Limb (tissue), 2 donors: Measurements from ENCODE around the gene MOB1B.
A peak's percentile ranks its signal among the peaks of the same experiment; 100 is the strongest.
"Not testable (repeated sequence)": the region's sequence is repeated elsewhere in the genome, so short reads cannot be mapped to it uniquely, and the experiment has no call there.

Experiments used
- DNase-seq, 2 donors: peaks; one replicate each; pipeline ENCODE4 v3.0.0-alpha.2; 2016; ENCODE audit errors: extremely low spot score in 2 of 2

Gene MOB1B

GRCh38 chr4:71006203-71006907, 104.2 kb downstream of the MOB1B start:
- DNase-seq: no peak

GRCh38 chr4:71008196-71008595, 106.0 kb downstream of the MOB1B start:
- no peak for DNase-seq

GRCh38 chr4:71009086-71009485, 106.9 kb downstream of the MOB1B start:
- DNase-seq: no peak

- DNase-seq: peak in 1 of 2 donors; percentile 19
Observed at GRCh38 chr4:71009890-71010588, 107.9 kb downstream of the MOB1B start.

GRCh38 chr4:71011451-71011850, 109.3 kb downstream of the MOB1B start:
- no peak for DNase-seq

- not testable (repeated sequence) for DNase-seq
Observed at GRCh38 chr4:71017391-71017790, 115.2 kb downstream of the MOB1B start.

- DNase-seq: no peak
Observed at GRCh38 chr4:71020611-71021010, 118.4 kb downstream of the MOB1B start.

- DNase-seq: no peak
Observed at GRCh38 chr4:71025654-71026053, 123.5 kb downstream of the MOB1B start.

GRCh38 chr4:71026086-71026485, 123.9 kb downstream of the MOB1B start:
- no peak for DNase-seq

- no peak for DNase-seq
Observed at GRCh38 chr4:71027611-71028010, 125.4 kb downstream of the MOB1B start.

- no peak for DNase-seq
Observed at GRCh38 chr4:71029504-71029903, 127.3 kb downstream of the MOB1B start.

- not testable (repeated sequence) for DNase-seq
Observed at GRCh38 chr4:71032106-71032505, 129.9 kb downstream of the MOB1B start.
